ENCODE data around the gene PTGIS. TPM values are rescaled to one million over a fixed set of nuclear protein-coding genes. Genes with fewer than 3 reads are reported as not detected.

The PTGIS gene
- total and polyA plus RNA-seq, 12 donors: 6.5 to 66.8 (median 20.2) TPM

GRCh38 chr20:49497398-49497669 lies 70.6 kb downstream of the PTGIS start:
- Histone ChIP-seq H3K4me3 (no peak overlapping the region), H3K9me3 (peaks cover 0 to 5% (median 0%) of the 10 kb centered on the region in 11 donors), H3K4me1 (peaks cover 0 to 7% (median 0%) of the 10 kb centered on the region in 9 donors), H3K27me3 (peaks cover 0 to 7% (median 0%) of the 10 kb centered on the region in 7 donors), H3K36me3 (no peaks in the 10 kb centered on the region), H3K27ac (no peak overlapping the region)
- ATAC-seq: no peak
- TF ChIP-seq, protein P1, sequence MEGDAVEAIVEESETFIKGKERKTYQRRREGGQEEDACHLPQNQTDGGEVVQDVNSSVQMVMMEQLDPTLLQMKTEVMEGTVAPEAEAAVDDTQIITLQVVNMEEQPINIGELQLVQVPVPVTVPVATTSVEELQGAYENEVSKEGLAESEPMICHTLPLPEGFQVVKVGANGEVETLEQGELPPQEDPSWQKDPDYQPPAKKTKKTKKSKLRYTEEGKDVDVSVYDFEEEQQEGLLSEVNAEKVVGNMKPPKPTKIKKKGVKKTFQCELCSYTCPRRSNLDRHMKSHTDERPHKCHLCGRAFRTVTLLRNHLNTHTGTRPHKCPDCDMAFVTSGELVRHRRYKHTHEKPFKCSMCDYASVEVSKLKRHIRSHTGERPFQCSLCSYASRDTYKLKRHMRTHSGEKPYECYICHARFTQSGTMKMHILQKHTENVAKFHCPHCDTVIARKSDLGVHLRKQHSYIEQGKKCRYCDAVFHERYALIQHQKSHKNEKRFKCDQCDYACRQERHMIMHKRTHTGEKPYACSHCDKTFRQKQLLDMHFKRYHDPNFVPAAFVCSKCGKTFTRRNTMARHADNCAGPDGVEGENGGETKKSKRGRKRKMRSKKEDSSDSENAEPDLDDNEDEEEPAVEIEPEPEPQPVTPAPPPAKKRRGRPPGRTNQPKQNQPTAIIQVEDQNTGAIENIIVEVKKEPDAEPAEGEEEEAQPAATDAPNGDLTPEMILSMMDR (IDR thresholded peaks at IDR 0.05): no peak
- 39 to 42% methylated on average over 1 of the region's 1 CpG for WGBS, 2 donors
- intact Hi-C loops (cut with DNase I): no loop called here
- no peak for DNase-seq

DNA sequence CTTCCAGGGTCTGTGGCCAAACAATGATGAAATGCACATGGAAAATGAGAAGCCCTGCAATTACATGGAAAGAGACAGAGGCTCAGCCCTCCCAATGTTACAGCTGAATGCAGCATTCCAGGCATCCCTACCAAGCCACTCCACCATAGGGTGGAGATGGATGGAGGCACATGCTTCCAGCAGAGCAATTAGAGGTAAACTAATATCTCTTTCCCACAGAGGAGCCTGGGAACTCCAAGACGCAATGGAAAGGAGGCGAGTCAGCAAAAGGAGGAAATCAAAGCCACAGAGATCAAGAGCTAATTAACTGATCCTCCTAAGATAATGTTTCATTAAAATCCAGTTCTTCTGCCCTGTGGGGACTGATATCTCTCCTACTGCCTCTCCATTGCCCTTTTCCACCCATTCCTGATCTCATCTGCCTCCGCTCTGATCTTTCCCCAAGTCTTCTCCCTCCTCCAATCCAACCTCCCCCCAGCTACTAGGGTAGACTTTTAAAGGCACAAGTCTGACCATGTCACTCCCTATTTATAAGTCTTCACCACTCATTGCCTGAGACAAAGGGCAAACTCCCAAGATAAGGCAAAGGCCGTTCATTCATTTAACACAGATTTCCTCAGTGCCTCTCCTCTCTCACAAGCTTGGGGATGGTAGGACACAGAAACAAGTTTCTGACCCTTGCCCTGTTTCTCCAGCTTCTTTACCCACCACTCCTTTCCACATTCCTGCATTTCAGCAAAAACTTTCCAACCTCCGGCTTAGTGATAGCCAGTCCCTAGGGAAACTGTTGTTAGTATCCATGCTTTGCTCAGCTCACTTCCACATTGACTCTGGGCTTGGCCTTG lies 71.2 kb downstream of the PTGIS start:
- Histone ChIP-seq H3K4me1 (peaks cover 0 to 7% (median 0%) of the 10 kb centered on the region in 9 donors), H3K9me3 (peaks cover 0 to under 1% (median 0%) of the 10 kb centered on the region in 11 donors), H3K27ac (no peak overlapping the region), H3K27me3 (peaks cover 0 to 13% (median 0%) of the 10 kb centered on the region in 7 donors), H3K4me3 (no peak overlapping the region), H3K36me3 (no peaks in the 10 kb centered on the region)
- DNase-seq (no peak), ATAC-seq (peak in 1 of 8 donors; percentile 35)
- intact Hi-C loops (cut with DNase I): no loop called here
- 60 to 63% methylated on average over 5 of the region's 5 CpGs for WGBS, 2 donors
- TF ChIP-seq, protein P1 (IDR thresholded peaks at IDR 0.05): no peak

DNA sequence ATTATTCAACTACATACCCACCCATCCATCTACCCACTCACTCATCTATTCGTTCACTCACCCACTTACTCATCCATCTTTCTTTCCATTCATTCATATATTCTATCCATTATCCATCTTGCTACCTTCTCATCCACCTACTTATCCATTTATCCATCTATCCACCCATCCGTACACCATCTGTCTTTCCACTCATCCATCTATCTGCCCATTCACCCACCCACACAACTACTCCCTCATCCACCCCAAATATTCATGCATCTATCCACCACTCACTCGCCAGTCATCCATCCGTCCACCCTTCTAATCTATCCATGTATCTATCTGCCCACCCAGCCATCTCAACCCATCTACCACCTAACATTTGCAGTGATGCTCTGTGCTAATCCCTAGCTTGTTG lies 71.9 kb downstream of the PTGIS start:
- WGBS, 2 donors: 83 to 91% methylated on average over 4 of the region's 4 CpGs
- DNase-seq: no peak
- Histone ChIP-seq H3K4me3 (no peak overlapping the region), H3K36me3 (no peaks in the 10 kb centered on the region), H3K4me1 (peaks cover 0 to 7% (median 0%) of the 10 kb centered on the region in 9 donors), H3K9me3 (peaks cover 0 to 4% (median 0%) of the 10 kb centered on the region in 11 donors), H3K27me3 (peaks cover 0 to 20% (median 1%) of the 10 kb centered on the region in 7 donors), H3K27ac (no peak overlapping the region)
- TF ChIP-seq, protein P1 (IDR thresholded peaks at IDR 0.05): no peak
- ATAC-seq: no peak
- intact Hi-C loops (cut with DNase I): no loop called here

DNA sequence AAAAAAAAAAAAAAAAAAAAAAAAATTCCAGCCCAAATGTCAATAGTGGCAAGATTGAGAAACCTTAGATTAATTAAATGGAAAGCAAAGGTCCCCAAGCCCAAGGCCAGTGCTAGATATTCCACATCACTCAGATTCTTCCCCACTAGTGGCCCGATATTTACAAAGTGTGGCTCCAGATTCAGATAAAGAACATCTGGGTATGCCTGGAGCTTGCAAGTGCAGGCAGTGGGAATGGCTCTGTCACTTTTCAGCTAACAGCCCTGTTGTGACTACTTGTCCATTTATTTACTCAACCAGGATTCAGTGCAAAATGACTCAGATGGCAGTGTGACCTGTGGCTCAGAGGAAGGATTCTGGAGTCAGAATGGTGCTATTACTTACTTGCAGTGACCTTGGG lies 77.2 kb downstream of the PTGIS start:
- H3K4me3 ChIP-seq: no peak overlapping the region
- H3K27me3 ChIP-seq: peaks cover 0 to 59% (median 32%) of the 10 kb centered on the region in 7 donors
- no peak for ATAC-seq
- no peaks in the 10 kb centered on the region for H3K36me3 ChIP-seq
- H3K4me1 ChIP-seq: no peaks in the 10 kb centered on the region
- WGBS, 2 donors: 53 to 62% methylated on average over 1 of the region's 1 CpG
- DNase-seq: no peak
- TF ChIP-seq, protein P1 (IDR thresholded peaks at IDR 0.05): no peak
- H3K9me3 ChIP-seq: peaks cover 0 to 4% (median 0%) of the 10 kb centered on the region in 11 donors
- intact Hi-C loops (cut with DNase I): no loop called here
- H3K27ac ChIP-seq: no peak overlapping the region

Measured in heart right ventricle (tissue), 16 donors.